HG03175 (cell line): Measurements from ENCODE around the gene IL20.

ENCODE experiments used
- ATAC-seq: cut with Tn5 transposase; IDR thresholded peaks from one replicate; pipeline ENCODE4 v1.9.1; 2021; ENCODE audit warnings: mild to moderate bottlenecking, moderate library complexity; ENCODE audit not compliant: unreplicated experiment

Gene IL20

GRCh38 chr1:206873603-206874188 is 8.3 kb downstream of the IL20 start:
- ATAC-seq, result no peak

DNA sequence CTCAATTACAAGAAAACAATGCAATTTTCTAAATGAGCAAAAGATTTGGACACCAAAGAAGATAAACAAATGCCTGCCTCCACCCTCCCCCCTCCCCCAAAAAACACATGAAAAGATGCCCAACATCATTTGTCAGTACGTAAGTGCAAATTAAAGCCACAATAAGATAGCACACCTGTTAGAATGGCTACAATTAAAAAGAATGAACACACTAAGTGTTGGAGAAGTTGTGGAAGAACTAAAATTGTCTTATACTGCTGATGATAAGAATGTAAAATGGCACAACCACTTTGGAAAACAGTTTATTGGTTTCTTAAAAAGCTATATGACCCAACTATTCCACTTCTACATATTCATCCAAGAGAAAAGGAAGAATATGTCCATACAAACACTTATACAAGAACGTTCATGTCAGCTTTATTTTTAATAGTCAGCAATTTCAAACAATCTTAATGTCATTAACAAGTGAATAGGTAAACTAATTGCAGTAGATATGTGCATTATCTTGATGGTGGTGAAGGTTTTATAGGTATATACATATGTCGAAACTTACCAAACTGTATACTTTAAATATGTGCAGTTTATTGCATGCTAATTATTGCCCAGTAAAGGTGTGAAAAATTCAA is 10.4 kb downstream of the IL20 start:
- ATAC-seq, result no peak

DNA sequence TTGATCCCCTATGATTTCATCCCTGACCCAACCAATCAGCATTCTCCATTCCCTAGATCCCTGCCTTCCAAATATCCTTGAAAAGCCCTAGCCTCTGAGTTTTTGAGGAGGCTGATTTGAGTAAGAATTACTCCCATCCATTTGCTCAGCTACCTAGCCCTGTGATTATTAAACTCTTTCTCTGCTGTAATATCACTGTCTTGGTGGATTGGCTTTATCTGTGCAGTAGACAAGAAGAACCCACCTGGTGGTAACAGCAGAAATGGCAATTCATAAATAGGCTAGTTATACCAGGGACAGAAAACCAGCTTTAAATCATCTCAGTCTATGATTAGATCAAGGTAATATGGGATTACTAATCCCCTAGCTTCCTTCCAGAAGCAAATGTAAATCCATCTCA is 13.0 kb downstream of the IL20 start:
- no peak for ATAC-seq

DNA sequence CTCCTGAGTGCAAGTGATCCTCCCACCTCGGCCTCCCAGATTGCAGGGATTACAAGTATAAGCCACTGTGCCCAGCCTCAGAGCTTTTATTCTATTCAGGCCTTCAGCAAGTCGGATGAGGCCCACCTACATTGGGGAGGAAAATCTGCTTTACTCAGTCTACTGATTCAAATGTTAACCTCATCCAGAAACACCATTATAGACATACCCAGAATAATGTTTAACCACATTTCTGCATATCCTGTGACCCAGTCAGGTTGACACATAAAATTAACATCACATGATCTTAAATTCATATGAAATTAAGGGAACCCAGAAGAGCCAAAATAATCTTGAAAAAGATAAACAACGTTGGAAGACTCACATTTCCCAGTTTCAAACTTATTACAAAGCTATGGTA is 14.9 kb downstream of the IL20 start:
- ATAC-seq, result no peak

DNA sequence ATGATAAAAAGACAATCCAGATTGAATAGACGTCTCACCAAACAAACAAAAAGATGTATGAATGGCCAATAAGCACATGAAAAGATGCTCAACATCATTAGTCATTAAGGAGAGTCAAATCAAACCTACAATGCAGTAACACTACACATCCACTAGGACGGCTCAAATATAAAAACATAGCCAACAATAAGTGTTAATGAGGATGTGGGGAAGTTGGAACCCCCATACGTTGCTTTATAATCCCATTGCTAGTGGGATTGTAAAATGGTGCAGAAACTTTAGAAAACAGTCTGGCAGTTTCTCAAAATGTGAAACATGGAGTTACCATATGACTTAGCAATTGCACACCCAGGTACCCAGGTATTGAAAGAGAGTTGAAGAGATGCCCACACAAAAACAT is 17.1 kb downstream of the IL20 start:
- ATAC-seq, result no peak

GRCh38 chr1:206883160-206883559 is 17.7 kb downstream of the IL20 start:
- no peak for ATAC-seq

GRCh38 chr1:206883876-206884275 is 18.5 kb downstream of the IL20 start:
- ATAC-seq, result no peak

- no peak for ATAC-seq
Observed at GRCh38 chr1:206885341-206886060, 20.1 kb downstream of the IL20 start.

DNA sequence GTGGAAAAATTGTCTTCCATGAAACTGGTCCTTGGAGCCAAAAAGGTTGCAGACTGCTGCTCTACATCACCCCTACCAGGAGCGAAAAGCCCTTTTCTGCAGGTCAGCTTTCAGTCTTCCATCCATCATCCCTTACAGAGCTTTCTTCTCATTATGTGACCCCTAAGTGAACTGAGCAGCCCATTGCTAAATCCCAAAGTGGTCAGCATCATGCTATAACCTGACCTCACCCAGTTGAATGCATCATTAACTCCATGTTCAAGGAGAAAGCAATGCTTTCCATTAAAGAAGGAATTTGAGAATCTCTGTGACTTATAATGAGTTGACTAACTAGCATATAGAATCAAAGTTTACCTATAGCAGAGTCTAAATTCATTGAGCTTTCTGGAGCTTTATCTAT is 21.4 kb downstream of the IL20 start:
- ATAC-seq, result no peak

DNA sequence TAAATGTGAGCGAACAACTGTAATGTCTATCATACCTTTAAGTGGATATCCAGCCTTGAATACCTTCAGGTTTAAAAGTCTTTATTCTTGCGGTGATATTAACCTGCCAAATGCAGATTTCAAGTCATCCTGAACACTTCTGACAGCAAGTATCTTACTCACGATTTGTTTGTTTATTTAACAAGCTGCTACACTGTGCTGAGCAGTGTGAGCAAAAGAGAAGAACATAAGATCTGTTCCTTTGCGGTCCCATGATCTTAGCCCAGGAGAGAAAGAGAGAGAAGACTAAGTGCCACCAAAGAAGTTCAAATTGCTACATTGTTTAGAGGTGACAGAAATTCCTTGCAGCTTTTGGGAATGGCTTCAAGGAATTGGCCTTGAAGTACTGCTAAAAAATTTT is 22.3 kb downstream of the IL20 start:
- ATAC-seq, result no peak

GRCh38 chr1:206890125-206891060 is 25.0 kb downstream of the IL20 start:
- ATAC-seq, result no peak

GRCh38 chr1:206891412-206891811 is 26.0 kb downstream of the IL20 start:
- no peak for ATAC-seq

- ATAC-seq, result no peak
Observed at GRCh38 chr1:206892351-206892984, 27.0 kb downstream of the IL20 start.

DNA sequence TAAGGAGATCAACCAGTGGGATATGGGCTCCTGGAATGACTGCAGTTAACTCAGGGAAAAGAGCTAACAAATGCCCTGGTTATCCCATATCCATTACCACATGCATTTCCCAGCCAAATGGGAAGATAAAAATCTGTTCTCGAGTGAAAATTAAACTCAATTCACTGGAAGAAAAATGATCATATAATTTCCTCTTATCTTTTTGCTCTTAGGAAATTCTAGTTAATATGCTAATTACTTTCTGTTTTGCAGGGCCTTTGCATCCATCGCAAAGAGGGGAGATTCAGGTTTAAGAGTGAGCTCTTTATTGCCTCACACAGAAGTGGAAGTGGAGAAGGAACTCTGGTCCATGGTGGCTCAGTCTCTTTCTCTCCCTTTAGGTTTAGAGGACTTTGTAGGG is 28.0 kb downstream of the IL20 start:
- ATAC-seq, result no peak

DNA sequence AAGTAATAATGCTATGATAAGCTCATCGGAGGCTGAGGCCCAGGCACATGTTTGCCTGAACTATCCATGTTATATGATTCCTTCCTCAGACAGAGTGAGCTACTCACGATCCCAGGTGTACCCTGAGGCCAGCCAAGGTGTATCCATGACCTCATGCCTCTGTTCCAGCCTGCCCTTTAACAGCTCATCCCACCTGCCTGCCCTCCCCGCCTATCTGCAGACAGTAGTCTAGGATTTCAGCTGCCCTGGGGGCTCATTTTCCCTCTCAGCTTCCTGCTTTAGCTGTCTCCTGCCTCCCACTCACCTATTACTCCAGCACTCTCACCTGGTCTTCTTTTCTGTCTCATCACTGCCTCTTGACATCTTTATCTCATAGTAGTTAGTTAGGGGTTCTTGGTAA is 29.9 kb downstream of the IL20 start:
- ATAC-seq, result no peak

DNA sequence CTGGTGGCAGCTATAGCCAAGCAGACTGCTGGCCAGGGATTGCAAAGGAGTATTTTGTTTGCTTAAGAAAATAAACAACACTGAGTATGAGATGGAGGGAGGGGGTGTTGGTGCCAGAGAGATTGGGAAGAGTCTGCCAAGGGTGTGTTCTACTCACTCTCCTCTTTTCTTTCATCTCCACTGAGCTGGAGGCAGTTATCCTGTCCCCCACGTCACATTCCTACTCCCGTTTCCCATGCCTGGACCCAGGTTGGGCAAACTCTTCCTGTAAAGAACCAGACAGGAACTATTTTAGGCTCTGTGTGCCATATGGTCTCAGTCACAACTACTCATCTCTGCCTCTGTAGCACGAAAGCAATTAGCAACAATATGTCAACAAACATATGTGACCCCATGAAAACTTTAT is 30.4 kb downstream of the IL20 start:
- ATAC-seq, result no peak

DNA sequence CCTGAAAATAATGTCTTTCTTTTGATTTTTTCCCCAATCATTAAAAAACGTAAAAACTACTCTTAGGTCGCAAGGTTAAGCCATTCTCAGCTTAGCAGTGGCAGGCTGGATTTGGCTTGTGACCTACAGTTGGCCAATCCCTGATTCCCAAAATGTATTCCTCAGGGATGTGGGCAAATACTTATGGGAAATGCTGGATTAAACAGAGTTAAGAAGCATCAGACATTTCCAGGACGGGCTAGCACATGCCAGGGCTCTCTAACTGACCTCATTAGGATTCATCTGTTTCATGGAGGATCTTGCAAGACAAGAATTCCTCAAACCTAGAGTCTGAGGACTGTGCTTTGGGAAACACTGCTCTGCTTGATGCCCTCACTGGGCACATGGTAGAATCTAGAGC is 30.8 kb downstream of the IL20 start:
- no peak for ATAC-seq

DNA sequence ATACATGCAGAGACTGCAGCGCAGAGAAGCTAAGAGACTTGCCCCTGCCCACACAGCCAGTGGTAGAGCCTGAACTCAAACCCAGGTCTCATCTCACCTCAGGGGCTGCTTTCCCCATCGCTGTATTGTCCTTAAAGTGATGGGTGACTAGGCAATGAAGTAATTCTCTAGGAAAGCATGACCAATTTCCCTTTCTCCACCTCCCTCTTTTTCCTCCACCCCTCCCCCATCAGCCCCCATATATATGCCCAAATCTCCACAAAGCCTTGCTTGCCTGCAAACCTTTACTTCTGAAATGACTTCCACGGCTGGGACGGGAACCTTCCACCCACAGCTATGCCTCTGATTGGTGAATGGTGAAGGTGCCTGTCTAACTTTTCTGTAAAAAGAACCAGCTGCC is 31.8 kb downstream of the IL20 start, which contains the start of gene IL24:
Gene IL24 (plus strand): TSS at position 269 of the 400 bp plus-strand sequence. CDS start 390 bp downstream, outside the sequence.
- ATAC-seq, result no peak

DNA sequence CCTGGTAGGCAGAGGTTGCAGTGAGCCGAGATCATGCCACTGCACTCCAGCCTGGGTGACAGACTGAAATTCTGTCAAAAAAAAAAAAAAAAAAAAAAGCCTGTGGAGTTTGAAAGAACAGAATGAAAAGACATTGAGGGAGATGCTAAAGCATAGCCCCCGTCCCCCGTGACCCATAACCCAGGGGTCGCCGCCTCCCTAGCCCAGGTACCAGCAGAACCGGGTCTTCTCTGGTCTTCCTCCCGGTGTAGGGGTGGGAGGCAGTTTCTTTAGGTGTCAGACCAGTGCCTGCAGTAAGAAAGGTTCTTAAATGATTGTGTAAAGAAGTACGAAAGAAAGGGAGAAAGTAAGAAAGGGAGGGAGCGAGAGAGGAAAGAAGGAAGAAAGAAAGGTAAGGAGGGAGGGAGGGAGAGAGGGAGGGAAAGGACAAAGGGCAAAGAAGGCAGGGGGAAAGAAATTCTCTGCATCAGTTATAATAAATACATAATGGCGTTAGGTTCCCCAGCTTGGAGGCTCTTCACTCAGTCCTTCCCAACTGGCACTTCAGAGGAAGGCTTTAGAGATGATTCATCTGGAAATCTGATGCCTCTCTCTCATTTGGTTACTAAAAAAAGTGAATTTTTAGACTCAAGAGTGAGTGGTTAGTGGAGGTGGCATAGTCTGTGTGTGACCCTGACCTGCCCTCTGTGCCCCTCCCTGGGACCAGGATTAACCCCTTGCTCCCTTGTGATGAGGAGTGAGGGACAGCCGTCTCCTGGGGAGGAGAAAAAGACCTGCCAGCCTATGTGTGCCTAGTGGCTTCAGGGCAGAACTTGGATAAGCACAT is 32.9 kb downstream of the IL20 start:
- ATAC-seq, result no peak

GRCh38 chr1:206898915-206899431 is 33.5 kb downstream of the IL20 start:
- ATAC-seq, result no peak
